H1 (cell line): ENCODE data around the gene C2CD4D. TPM values are rescaled to one million over a fixed set of nuclear protein-coding genes. Genes with fewer than 3 reads are reported as not detected.

Source experiments
- GABPA ChIP-seq: IDR thresholded peaks from 2 replicates; pipeline ENCODE4 v1.6.1; 2011; ENCODE audit warnings: mild to moderate bottlenecking, low read length, moderate library complexity, borderline replicate concordance; ENCODE audit not compliant: insufficient read depth
- HDAC2 ChIP-seq, 2 experiments: fragments of 300-600 bp in 1 of 2; sonication (generic) in 1 of 2; IDR thresholded peaks; 2 replicates each; pipeline ENCODE4 v1.6.1; 2011 to 2012; ENCODE audit warnings: low read depth in 2 of 2, low read length in 2 of 2, mild to moderate bottlenecking in 2 of 2, moderate library complexity in 2 of 2, borderline replicate concordance in 1 of 2, inconsistent platforms in 1 of 2
- JUND ChIP-seq: IDR thresholded peaks from 2 replicates; pipeline ENCODE4 v1.6.1; 2011; ENCODE audit warnings: mild to moderate bottlenecking, improper control_type of control experiment, low read length
- KDM1A ChIP-seq: fragments of 200-600, 300-600 bp; sonication (generic); IDR thresholded peaks from 2 replicates; pipeline ENCODE4 v1.7.1; 2016; ENCODE audit warnings: mild to moderate bottlenecking, low read length, borderline replicate concordance
- polyA plus RNA-seq, 7 experiments: library from polyadenylated mRNA; depleted of rRNA in 3 of 7; stranded (reverse) in 5 of 7; unstranded in 2 of 7; fragments of >200 nt in 5 of 7; fragments of 200-250 nt in 2 of 7; gene quantifications; 1 replicate in 5 of 7; 2 replicates in 1 of 7; 4 replicates in 1 of 7; pipeline versions ENCODE4 v1.2.1 to v1.2.3, GENCODE V29; 2011 to 2013; ENCODE audit warnings: missing spikeins in 2 of 7, mixed read lengths in 2 of 7
- total RNA-seq: library from RNA; stranded (reverse); fragmentation: NEBNext Ultra II Directional; extraction: Animal tissue kit (Norgen Biotek cat#: 25700); gene quantifications from 2 replicates; pipeline ENCODE4 v1.2.1, GENCODE V29; 2021

Gene C2CD4D
- total and polyA plus RNA-seq, 2 of the 8 experiments (the other 6 are each of a cell fraction or from before 2014, with no cell fraction given) = 0.41 to 0.71 TPM

DNA sequence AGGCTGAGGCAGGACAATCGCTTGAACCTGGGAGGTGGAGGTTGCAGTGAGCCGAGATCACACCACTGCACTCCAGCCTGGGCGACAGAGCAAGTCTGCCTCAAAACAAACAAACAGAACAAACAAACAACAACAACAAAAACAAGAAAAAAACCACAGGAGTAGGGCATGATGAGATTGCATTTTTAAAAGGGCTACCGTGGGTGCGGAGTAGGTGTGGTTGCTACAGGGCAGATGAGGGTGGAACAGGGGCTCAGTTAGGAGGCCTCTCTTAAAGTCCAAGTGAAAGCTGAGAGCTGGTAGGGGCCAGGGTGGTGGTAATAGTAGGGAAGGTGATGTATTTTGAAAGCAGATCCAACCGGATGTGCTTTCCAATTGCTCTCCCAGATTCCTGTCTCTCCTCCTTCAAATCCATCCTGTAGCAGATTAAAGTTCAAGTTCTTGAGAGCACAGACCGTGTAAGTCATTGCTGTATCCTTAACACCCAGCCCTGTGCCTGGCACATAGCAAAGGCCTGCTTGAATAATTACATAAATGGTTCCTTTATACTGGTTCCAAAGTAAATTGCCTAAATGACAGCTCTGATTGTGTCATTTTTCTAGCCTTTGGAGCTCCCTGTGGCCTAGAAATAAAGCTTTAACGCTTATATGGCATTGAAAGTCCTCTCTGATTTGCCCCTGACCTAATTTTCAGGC lies 30.2 kb downstream of the C2CD4D start (continued):
- TF ChIP-seq KDM1A (no peak), JUND (no peak), GABPA (no peak), HDAC2 (IDR thresholded peaks at IDR 0.05; ENCODE audit: borderline replicate concordance in 1 of 2, low read depth in 2 of 2, low read length in 2 of 2) (no peak)
- TF ChIP-seq, all 59 proteins: peak for 0
